HEK293 (cell line): Measurements from ENCODE around the gene CXCR4.

ENCODE experiments used
- CTCF ChIP-seq: fragments of 450-650 bp; formaldehyde crosslinking; IDR thresholded peaks from 2 replicates; pipeline ENCODE4 v1.5.1; 2016; ENCODE audit warnings: missing biosample characterization, missing genetic modification characterization
- HOXC10 ChIP-seq: sonication (generic); formaldehyde crosslinking; IDR thresholded peaks from 2 replicates; pipeline ENCODE4 v1.8.1; 2023; ENCODE audit warnings: mild to moderate bottlenecking, missing genetic modification reagents
- KLF7 ChIP-seq: fragments of 450-650 bp; formaldehyde crosslinking; IDR thresholded peaks from 2 replicates; pipeline ENCODE4 v1.5.1; 2016; ENCODE audit warnings: missing biosample characterization, missing genetic modification characterization, borderline replicate concordance
- OSR2 ChIP-seq: fragments of 450-650 bp; formaldehyde crosslinking; IDR thresholded peaks from 2 replicates; pipeline ENCODE4 v1.5.1; 2016; ENCODE audit warnings: missing biosample characterization, missing genetic modification characterization
- SP3 ChIP-seq: fragments of 450-650 bp; formaldehyde crosslinking; IDR thresholded peaks from 2 replicates; pipeline ENCODE4 v1.5.1; 2016; ENCODE audit warnings: missing biosample characterization, missing genetic modification characterization
- YY1 ChIP-seq: fragments of 450-650 bp; formaldehyde crosslinking; IDR thresholded peaks from 2 replicates; pipeline ENCODE4 v1.5.1; 2018; ENCODE audit warnings: missing biosample characterization, missing genetic modification characterization
- ZNF148 ChIP-seq: fragments of 450-650 bp; formaldehyde crosslinking; IDR thresholded peaks from 2 replicates; pipeline ENCODE4 v1.5.0; 2017; ENCODE audit warnings: missing biosample characterization, missing genetic modification characterization, borderline replicate concordance
- ZNF362 ChIP-seq: fragments of 450-650 bp; formaldehyde crosslinking; IDR thresholded peaks from 2 replicates; pipeline ENCODE4 v1.5.1; 2016; ENCODE audit warnings: missing biosample characterization, missing genetic modification characterization
- ZNF398 ChIP-seq: fragments of 450-650 bp; formaldehyde crosslinking; IDR thresholded peaks from 2 replicates; pipeline ENCODE4 v1.5.1; 2017; ENCODE audit warnings: missing biosample characterization, missing genetic modification characterization
- ZNF561 ChIP-seq: fragments of 450-650 bp; IDR thresholded peaks from 2 replicates; pipeline ENCODE4 v1.5.1; 2018; ENCODE audit warnings: missing biosample characterization, missing genetic modification characterization, borderline replicate concordance
- ZSCAN5A ChIP-seq: fragments of 450-650 bp; formaldehyde crosslinking; IDR thresholded peaks from 2 replicates; pipeline ENCODE4 v1.5.1; 2016; ENCODE audit warnings: missing biosample characterization, missing genetic modification characterization

GRCh38 chr2:136154384-136154783 lies 36.4 kb upstream of the CXCR4 start:
- TF ChIP-seq CTCF (tag by site-specific recombination) (no peak), YY1 (tag by site-specific recombination) (no peak), ZNF362 (no peak), KLF7 (tag by site-specific recombination) (no peak), ZSCAN5A (tag by site-specific recombination) (no peak), HOXC10 (CRISPR knock-in tag) (no peak), ZNF148 (tag by site-specific recombination) (no peak), OSR2 (tag by site-specific recombination) (no peak), ZNF561 (no peak), ZNF398 (no peak), SP3 (tag by site-specific recombination) (no peak)
